Stimulated activated CD8-positive, alpha-beta memory T cell treated with anti-CD3 and anti-CD28 coated beads, Interleukin-7, amount 100 ng/mL, for 24 hours (primary cell): ENCODE measurements around the gene PRADC1.

ENCODE experiments used
- DNase-seq: peaks from one replicate; pipeline ENCODE4 v3.0.0-alpha.2; 2020; ENCODE audit warnings: low read depth

Gene PRADC1

GRCh38 chr2:73235315-73236028 lies 2.4 kb upstream of the PRADC1 start:
- DNase-seq, result no peak

- DNase-seq, result peak; percentile 73
Observed at GRCh38 chr2:73233932-73234832, 1.1 kb upstream of the PRADC1 start, which contains the start of gene CCT7. CCT7 (plus strand) TSS chr2:73234308; CDS start chr2:73234379, 71 bp downstream.

- DNase-seq, result no peak
Observed at GRCh38 chr2:73232403-73233153, 461 bp downstream of the PRADC1 start.

- DNase-seq, result no peak
Observed at GRCh38 chr2:73228631-73229030, 4.4 kb downstream of the PRADC1 start.

GRCh38 chr2:73227086-73227485 lies 6.0 kb downstream of the PRADC1 start:
- no peak for DNase-seq

- DNase-seq, result no peak
Observed at GRCh38 chr2:73225513-73226360, 7.3 kb downstream of the PRADC1 start.

GRCh38 chr2:73223821-73224220 lies 9.2 kb downstream of the PRADC1 start:
- DNase-seq, result no peak

- DNase-seq, result no peak
Observed at GRCh38 chr2:73218298-73218697, 14.7 kb downstream of the PRADC1 start.

GRCh38 chr2:73217826-73218225 lies 15.2 kb downstream of the PRADC1 start:
- DNase-seq, result no peak

- no peak for DNase-seq
Observed at GRCh38 chr2:73217160-73217559, 15.9 kb downstream of the PRADC1 start.

GRCh38 chr2:73215254-73215653 lies 17.8 kb downstream of the PRADC1 start:
- DNase-seq, result no peak

- peak; percentile 85 for DNase-seq
Observed at GRCh38 chr2:73214120-73215035, 18.7 kb downstream of the PRADC1 start, which contains the start of gene SMYD5. SMYD5 (plus strand) TSS chr2:73214245; CDS start chr2:73214267, 22 bp downstream.

- peak; percentile 54 for DNase-seq
Observed at GRCh38 chr2:73212448-73213176, 20.4 kb downstream of the PRADC1 start.

GRCh38 chr2:73212098-73212447 lies 21.0 kb downstream of the PRADC1 start:
- DNase-seq, result no peak

- DNase-seq, result no peak
Observed at GRCh38 chr2:73210696-73211095, 22.3 kb downstream of the PRADC1 start.

- no peak for DNase-seq
Observed at GRCh38 chr2:73210019-73210418, 23.0 kb downstream of the PRADC1 start.

GRCh38 chr2:73208258-73208657 lies 24.8 kb downstream of the PRADC1 start:
- no peak for DNase-seq

GRCh38 chr2:73205611-73206010 lies 27.4 kb downstream of the PRADC1 start:
- no peak for DNase-seq

- no peak for DNase-seq
Observed at GRCh38 chr2:73203055-73203681, 29.9 kb downstream of the PRADC1 start.
